Measurements from ENCODE around the gene SLC17A5.
"Not testable (repeated sequence)": the region's sequence is repeated elsewhere in the genome, so short reads cannot be mapped to it uniquely, and the experiment has no call there.

SLC17A5 gene

DNA sequence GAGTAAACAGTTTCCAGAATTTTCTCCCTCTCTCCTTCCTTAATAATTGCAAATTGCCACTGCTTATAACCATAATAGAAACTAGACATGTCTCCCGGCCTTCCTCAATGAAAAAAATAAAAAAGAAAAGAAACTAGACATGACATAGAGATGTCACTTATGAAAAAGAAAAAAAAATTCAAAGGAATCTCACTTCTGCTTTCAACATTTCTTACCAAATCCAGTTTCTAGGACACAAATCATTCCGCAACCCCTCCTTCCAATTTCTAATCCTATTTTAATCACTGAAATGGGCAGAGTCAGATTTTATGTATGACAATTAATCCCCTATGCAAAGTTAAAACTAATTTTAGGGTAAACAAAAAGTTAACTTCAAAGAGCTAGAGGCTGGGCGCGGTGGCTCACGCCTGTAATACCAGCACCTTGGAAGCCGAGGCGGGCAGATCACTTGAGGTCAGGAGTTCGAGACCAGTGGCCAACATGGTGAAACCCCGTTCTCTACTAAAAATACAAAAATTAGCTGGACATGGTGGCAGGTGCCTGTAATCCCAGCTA lies 92.9 kb downstream of the SLC17A5 start:
- Histone ChIP-seq H3K27ac (ENCODE audit: poor library complexity, severe bottlenecking) (no peak overlapping the region), H3K4me3 (ENCODE audit: severe bottlenecking) (no peak overlapping the region), H3K36me3 (ENCODE audit: low read depth) (no peaks in the 10 kb centered on the region), H3K4me1 (ENCODE audit: insufficient read depth, poor library complexity, severe bottlenecking) (no peaks in the 10 kb centered on the region), H3K27me3 (ENCODE audit: insufficient read depth, poor library complexity, severe bottlenecking) (no peaks in the 10 kb centered on the region), H3K9me3 (ENCODE audit: severe bottlenecking) (no peaks in the 10 kb centered on the region)
- DNase-seq (ENCODE audit: low spot score), result no peak
- TF ChIP-seq, protein P1, sequence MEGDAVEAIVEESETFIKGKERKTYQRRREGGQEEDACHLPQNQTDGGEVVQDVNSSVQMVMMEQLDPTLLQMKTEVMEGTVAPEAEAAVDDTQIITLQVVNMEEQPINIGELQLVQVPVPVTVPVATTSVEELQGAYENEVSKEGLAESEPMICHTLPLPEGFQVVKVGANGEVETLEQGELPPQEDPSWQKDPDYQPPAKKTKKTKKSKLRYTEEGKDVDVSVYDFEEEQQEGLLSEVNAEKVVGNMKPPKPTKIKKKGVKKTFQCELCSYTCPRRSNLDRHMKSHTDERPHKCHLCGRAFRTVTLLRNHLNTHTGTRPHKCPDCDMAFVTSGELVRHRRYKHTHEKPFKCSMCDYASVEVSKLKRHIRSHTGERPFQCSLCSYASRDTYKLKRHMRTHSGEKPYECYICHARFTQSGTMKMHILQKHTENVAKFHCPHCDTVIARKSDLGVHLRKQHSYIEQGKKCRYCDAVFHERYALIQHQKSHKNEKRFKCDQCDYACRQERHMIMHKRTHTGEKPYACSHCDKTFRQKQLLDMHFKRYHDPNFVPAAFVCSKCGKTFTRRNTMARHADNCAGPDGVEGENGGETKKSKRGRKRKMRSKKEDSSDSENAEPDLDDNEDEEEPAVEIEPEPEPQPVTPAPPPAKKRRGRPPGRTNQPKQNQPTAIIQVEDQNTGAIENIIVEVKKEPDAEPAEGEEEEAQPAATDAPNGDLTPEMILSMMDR (IDR thresholded peaks at IDR 0.05; ENCODE audit: poor library complexity, severe bottlenecking), result no peak
- ATAC-seq (ENCODE audit: low read depth), result no peak

DNA sequence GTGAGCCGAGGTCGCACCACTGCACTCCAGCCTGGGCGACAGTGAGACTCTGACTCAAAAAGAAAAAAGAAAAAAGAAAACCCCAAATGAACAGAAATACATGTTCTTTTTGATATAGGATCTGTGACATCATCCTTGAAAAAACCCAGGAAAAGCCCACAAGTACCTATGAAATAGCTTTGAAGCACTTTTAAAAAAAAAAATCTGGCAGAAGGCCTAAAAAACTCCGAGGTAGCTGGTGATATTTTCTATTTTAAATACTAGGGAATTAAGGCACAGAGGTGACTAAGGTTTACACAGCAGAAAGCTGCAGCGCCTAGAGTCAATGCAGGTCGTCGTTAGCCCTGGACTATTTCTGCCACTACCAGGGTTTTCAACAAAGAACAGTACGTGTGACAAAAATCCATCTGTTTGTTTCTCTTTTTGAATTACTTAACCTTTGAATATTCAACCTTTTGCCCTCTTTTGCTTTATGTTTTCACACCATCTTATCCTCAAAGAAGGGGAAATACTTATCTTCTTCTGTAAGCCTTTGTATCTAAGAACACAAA lies 93.5 kb downstream of the SLC17A5 start:
- no peaks in the 10 kb centered on the region for H3K4me1 ChIP-seq (ENCODE audit: insufficient read depth, poor library complexity, severe bottlenecking)
- TF ChIP-seq, protein P1 (IDR thresholded peaks at IDR 0.05; ENCODE audit: poor library complexity, severe bottlenecking), result no peak
- H3K27ac ChIP-seq (ENCODE audit: poor library complexity, severe bottlenecking), result no peak overlapping the region
- ATAC-seq (ENCODE audit: low read depth) (no peak), DNase-seq (ENCODE audit: low spot score) (no peak)
- no peaks in the 10 kb centered on the region for H3K27me3 ChIP-seq (ENCODE audit: insufficient read depth, poor library complexity, severe bottlenecking)
- no peaks in the 10 kb centered on the region for H3K36me3 ChIP-seq (ENCODE audit: low read depth)
- H3K4me3 ChIP-seq (ENCODE audit: severe bottlenecking), result no peak overlapping the region
- H3K9me3 ChIP-seq (ENCODE audit: severe bottlenecking), result no peaks in the 10 kb centered on the region

DNA sequence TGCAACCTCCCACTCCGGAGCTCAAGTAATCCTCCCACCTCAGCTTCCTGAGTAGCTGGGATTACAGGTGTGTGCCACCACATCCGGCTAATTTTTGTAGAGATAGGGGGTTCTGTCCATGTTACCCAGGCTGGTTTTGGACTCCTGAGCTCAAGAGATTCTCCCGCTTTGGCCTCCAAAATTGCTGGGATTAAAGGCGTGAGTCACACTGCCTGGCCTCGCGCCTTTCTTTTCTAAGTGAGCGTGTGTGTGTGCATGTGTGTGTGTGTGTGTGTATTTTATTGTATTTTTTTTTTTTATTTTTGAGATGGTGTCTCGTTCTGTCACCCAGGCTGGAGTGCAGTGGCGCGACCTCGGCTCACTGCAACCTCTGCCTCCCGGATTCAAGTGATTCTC lies 94.4 kb downstream of the SLC17A5 start:
- DNase-seq (ENCODE audit: low spot score); H3K9me3 ChIP-seq (ENCODE audit: severe bottlenecking); H3K27ac ChIP-seq (ENCODE audit: poor library complexity, severe bottlenecking); H3K36me3 ChIP-seq (ENCODE audit: low read depth); H3K4me1 ChIP-seq (ENCODE audit: insufficient read depth, poor library complexity, severe bottlenecking); H3K4me3 ChIP-seq (ENCODE audit: severe bottlenecking); ATAC-seq (ENCODE audit: low read depth); H3K27me3 ChIP-seq (ENCODE audit: insufficient read depth, poor library complexity, severe bottlenecking): not testable (repeated sequence)

DNA sequence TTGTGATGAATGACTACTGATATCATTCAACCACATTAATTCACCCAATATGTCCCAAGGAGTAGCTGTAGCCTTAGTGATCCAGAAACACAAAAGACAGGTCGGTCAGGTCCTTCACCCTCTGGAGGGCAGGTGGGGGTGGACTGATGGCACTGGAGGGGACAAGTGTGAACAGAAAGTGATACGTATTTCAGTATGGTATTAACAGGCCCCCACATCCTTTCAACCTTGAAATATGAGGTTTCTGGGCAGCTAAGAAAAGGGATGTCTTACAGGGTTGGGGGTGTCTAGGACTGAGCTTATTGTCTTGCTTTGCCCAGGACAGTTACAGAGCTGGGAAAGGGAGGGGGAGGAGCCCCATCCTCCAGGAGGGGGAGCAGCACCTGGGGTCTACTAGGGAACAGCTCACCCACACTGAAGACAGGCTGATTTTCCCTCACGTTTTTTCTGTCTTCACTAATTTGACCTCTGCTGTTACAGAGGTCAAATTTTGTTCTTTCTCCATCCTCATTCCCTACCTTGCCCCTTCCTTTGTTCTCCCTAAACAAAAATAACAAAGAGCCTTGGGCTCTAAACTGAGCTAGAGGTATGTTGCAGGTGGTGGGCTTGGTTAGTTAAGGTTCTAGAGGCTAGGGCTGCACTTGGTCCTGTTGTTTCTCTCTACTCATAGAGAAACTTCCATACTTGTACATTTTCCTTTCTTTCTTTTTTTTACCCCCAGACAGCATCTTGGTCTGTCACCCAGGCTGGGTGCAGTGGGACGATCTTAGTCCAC lies 95.0 kb downstream of the SLC17A5 start:
- Histone ChIP-seq H3K36me3 (ENCODE audit: low read depth) (no peaks in the 10 kb centered on the region), H3K27me3 (ENCODE audit: insufficient read depth, poor library complexity, severe bottlenecking) (no peaks in the 10 kb centered on the region), H3K4me1 (ENCODE audit: insufficient read depth, poor library complexity, severe bottlenecking) (no peaks in the 10 kb centered on the region), H3K4me3 (ENCODE audit: severe bottlenecking) (no peak overlapping the region), H3K27ac (ENCODE audit: poor library complexity, severe bottlenecking) (no peak overlapping the region), H3K9me3 (ENCODE audit: severe bottlenecking) (no peaks in the 10 kb centered on the region)
- TF ChIP-seq, protein P1 (IDR thresholded peaks at IDR 0.05; ENCODE audit: poor library complexity, severe bottlenecking), result no peak
- no peak for DNase-seq (ENCODE audit: low spot score)
- no peak for ATAC-seq (ENCODE audit: low read depth)

DNA sequence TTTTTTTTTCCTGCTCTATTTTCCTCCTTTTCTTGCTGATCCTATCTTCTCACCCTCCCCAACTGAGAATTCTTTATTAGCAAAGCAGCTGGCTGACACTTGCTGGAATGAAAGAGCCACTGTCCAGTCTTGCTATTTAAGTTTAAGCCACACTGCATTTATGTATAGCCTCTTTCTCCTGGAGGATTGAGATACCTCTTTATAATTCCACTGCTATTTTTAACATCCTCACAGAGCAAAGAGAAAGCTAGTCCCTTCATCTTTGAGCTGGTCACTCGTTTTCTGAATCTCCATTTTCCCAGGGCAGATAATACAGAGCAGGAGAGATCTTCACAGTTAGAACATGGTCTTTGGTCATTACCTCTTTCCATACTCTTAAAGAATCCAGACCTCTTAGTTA lies 97.0 kb downstream of the SLC17A5 start:
- no peaks in the 10 kb centered on the region for H3K27me3 ChIP-seq (ENCODE audit: insufficient read depth, poor library complexity, severe bottlenecking)
- DNase-seq (ENCODE audit: low spot score) (no peak), ATAC-seq (ENCODE audit: low read depth) (no peak)
- H3K4me3 ChIP-seq (ENCODE audit: severe bottlenecking), result no peak overlapping the region
- TF ChIP-seq, protein P1 (IDR thresholded peaks at IDR 0.05; ENCODE audit: poor library complexity, severe bottlenecking), result no peak
- H3K9me3 ChIP-seq (ENCODE audit: severe bottlenecking), result no peaks in the 10 kb centered on the region
- H3K36me3 ChIP-seq (ENCODE audit: low read depth), result no peaks in the 10 kb centered on the region
- H3K27ac ChIP-seq (ENCODE audit: poor library complexity, severe bottlenecking), result no peak overlapping the region
- no peaks in the 10 kb centered on the region for H3K4me1 ChIP-seq (ENCODE audit: insufficient read depth, poor library complexity, severe bottlenecking)

DNA sequence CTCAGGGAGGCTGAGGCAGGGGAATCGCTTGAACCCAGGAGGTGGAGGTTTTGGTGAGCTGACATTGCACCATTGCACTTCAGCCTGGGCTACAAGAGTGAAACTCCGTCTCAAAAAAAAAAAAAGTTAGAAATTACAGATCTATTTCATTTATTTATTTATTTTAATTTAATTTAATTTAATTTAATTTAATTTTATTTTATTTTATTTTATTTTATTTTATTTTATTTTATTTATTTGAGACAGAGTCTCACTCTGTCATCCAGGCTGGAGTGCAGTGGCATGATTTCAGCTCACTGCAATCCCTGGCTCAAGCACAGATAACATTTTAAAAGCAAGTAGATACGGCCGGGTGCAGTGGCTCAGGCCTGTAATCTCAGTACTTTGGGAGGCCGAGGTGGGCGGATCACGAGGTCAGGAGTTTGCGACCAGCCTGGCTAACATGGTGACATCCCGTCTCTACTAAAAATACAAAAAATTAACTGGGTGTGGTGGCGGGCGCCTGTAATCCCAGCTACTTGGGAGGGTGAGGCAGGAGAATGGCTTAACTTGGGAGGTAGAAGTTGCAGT lies 98.3 kb downstream of the SLC17A5 start:
- not testable (repeated sequence) for H3K36me3 ChIP-seq (ENCODE audit: low read depth); DNase-seq (ENCODE audit: low spot score); H3K4me1 ChIP-seq (ENCODE audit: insufficient read depth, poor library complexity, severe bottlenecking); H3K4me3 ChIP-seq (ENCODE audit: severe bottlenecking); ATAC-seq (ENCODE audit: low read depth); H3K27me3 ChIP-seq (ENCODE audit: insufficient read depth, poor library complexity, severe bottlenecking); H3K9me3 ChIP-seq (ENCODE audit: severe bottlenecking); H3K27ac ChIP-seq (ENCODE audit: poor library complexity, severe bottlenecking)

DNA sequence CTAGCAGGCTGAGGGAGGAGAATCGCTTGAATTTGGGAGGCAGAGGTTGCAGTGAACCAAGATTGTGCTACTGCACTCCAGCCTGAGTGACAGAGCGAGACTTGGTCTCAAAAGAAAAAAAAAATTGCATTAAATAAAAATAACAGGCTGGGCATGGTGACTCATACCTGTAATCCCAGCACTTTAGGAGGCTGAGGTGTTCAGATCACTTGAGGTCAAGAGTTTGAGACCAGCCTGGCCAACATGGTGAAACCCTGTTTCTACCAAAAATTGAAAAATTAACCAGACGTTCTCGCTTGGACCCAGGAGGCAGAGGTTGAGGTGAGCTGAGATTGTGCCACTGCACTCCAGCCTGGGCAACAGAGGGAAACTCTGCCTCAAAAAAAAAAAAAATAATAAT lies 102.7 kb downstream of the SLC17A5 start:
- H3K4me3 ChIP-seq (ENCODE audit: severe bottlenecking); H3K27me3 ChIP-seq (ENCODE audit: insufficient read depth, poor library complexity, severe bottlenecking); ATAC-seq (ENCODE audit: low read depth); H3K9me3 ChIP-seq (ENCODE audit: severe bottlenecking); DNase-seq (ENCODE audit: low spot score); H3K4me1 ChIP-seq (ENCODE audit: insufficient read depth, poor library complexity, severe bottlenecking); H3K36me3 ChIP-seq (ENCODE audit: low read depth); H3K27ac ChIP-seq (ENCODE audit: poor library complexity, severe bottlenecking): not testable (repeated sequence)
